ENCODE results near the gene THRB.

The THRB gene

GRCh38 chr3:24494618-24495325, at the start of gene THRB:
THRB (minus strand) TSS chr3:24494850.
- peak; percentile 38 for DNase-seq (ENCODE audit: low read depth)
- peak; percentile 3 for TF ChIP-seq CTCF (IDR thresholded peaks at IDR 0.05; ENCODE audit: low read length, missing control alignments)
- peak within 1 kb of the TSS; percentile 51 for H3K4me3 ChIP-seq (replicated peaks; ENCODE audit: low read depth, low read length)

GRCh38 chr3:24541935-24542334, 47.3 kb upstream of the THRB start:
- TF ChIP-seq CTCF (IDR thresholded peaks at IDR 0.05; ENCODE audit: low read length, missing control alignments) = no peak
- no peak overlapping the region for H3K4me3 ChIP-seq (replicated peaks; ENCODE audit: low read depth, low read length)
- no peak for DNase-seq (ENCODE audit: low read depth)

GRCh38 chr3:24540821-24541220, 46.2 kb upstream of the THRB start:
- H3K4me3 ChIP-seq (replicated peaks; ENCODE audit: low read depth, low read length) = no peak overlapping the region
- no peak for DNase-seq (ENCODE audit: low read depth)
- no peak for TF ChIP-seq CTCF (IDR thresholded peaks at IDR 0.05; ENCODE audit: low read length, missing control alignments)

GRCh38 chr3:24539699-24540098, 45.0 kb upstream of the THRB start:
- no peak for TF ChIP-seq CTCF (IDR thresholded peaks at IDR 0.05; ENCODE audit: low read length, missing control alignments)
- DNase-seq (ENCODE audit: low read depth) = no peak
- H3K4me3 ChIP-seq (replicated peaks; ENCODE audit: low read depth, low read length) = no peak overlapping the region

- TF ChIP-seq CTCF (IDR thresholded peaks at IDR 0.05; ENCODE audit: low read length, missing control alignments) = no peak
- no peak overlapping the region for H3K4me3 ChIP-seq (replicated peaks; ENCODE audit: low read depth, low read length)
- no peak for DNase-seq (ENCODE audit: low read depth)
Observed at GRCh38 chr3:24538891-24539290, 44.2 kb upstream of the THRB start.

GRCh38 chr3:24533561-24534193, 39.0 kb upstream of the THRB start:
- H3K4me3 ChIP-seq (replicated peaks; ENCODE audit: low read depth, low read length) = no peak overlapping the region
- no peak for TF ChIP-seq CTCF (IDR thresholded peaks at IDR 0.05; ENCODE audit: low read length, missing control alignments)
- no peak for DNase-seq (ENCODE audit: low read depth)

- no peak overlapping the region for H3K4me3 ChIP-seq (replicated peaks; ENCODE audit: low read depth, low read length)
- DNase-seq (ENCODE audit: low read depth) = no peak
- TF ChIP-seq CTCF (IDR thresholded peaks at IDR 0.05; ENCODE audit: low read length, missing control alignments) = no peak
Observed at GRCh38 chr3:24530471-24530870, 35.8 kb upstream of the THRB start.

Data from fibroblast of pulmonary artery (primary cell).